ENCODE results near the gene NXPH1. TPM values are rescaled to one million over a fixed set of nuclear protein-coding genes. Genes with fewer than 3 reads are reported as not detected.
"Not testable (repeated sequence)": the region's sequence is repeated elsewhere in the genome, so short reads cannot be mapped to it uniquely, and the experiment has no call there.

NXPH1 gene
- total RNA-seq, 8 experiments from 2014 or later, result 0.15 to 3.5 (median 1.4) TPM; not detected in 1

GRCh38 chr7:8719102-8719501 lies 285.7 kb downstream of the NXPH1 start:
- ATAC-seq (replicated peaks in 6 of 8), result no peak
- H3K27ac ChIP-seq, result no peak overlapping the region
- 0 to 100% (median 80%) methylated on average over 1 of the region's 1 CpG; no CpG with 5 or more reads in 3 of the 10 experiments for WGBS, 10 experiments
- H3K4me3 ChIP-seq, result no peak overlapping the region
- in situ Hi-C loops (cut with MboI; ENCODE audit: low pct_unique_long_range_greater_than_20kb in 2 of 9, low sequenced_read_pairs in 9 of 9, unreplicated experiment in 9 of 9), result loop anchor here in 1 of 9 experiments (25.0 kb wide), 1 partner anchor 257 kb away; no protein-coding TSS in a partner anchor
- H3K4me1 ChIP-seq (replicated peaks in 1 of 2), result no peaks in the 10 kb centered on the region

GRCh38 chr7:8724080-8724718 lies 290.8 kb downstream of the NXPH1 start:
- in situ Hi-C loops (cut with MboI; ENCODE audit: low pct_unique_long_range_greater_than_20kb in 2 of 9, low sequenced_read_pairs in 9 of 9, unreplicated experiment in 9 of 9), result loop anchor here in 1 of 9 experiments (25.0 kb wide), 1 partner anchor 262 kb away; no protein-coding TSS in a partner anchor
- H3K27ac ChIP-seq, result no peak overlapping the region
- no peak overlapping the region for H3K4me3 ChIP-seq
- 0 to 91% (median 8%) methylated on average over 1 to 4 of the region's 4 CpGs for WGBS, 10 experiments
- H3K4me1 ChIP-seq (replicated peaks in 1 of 2), result no peaks in the 10 kb centered on the region
- peak; percentile 30 to 86 (median 55) for ATAC-seq (replicated peaks in 6 of 8)

- H3K27ac ChIP-seq; H3K4me1 ChIP-seq (replicated peaks in 1 of 2); in situ Hi-C loops (cut with MboI; ENCODE audit: low pct_unique_long_range_greater_than_20kb in 2 of 9, low sequenced_read_pairs in 9 of 9, unreplicated experiment in 9 of 9); H3K4me3 ChIP-seq; ATAC-seq (replicated peaks in 6 of 8): not testable (repeated sequence)
- no CpG with 5 or more reads among the region's 14 CpGs for WGBS, 10 experiments
Observed at GRCh38 chr7:8731756-8732155, 298.3 kb downstream of the NXPH1 start.

- WGBS, 10 experiments, result 0 to 100% (median 25%) methylated on average over 1 of the region's 1 CpG; no CpG with 5 or more reads in 3 of the 10 experiments
- in situ Hi-C loops (cut with MboI; ENCODE audit: low pct_unique_long_range_greater_than_20kb in 2 of 9, low sequenced_read_pairs in 9 of 9, unreplicated experiment in 9 of 9), result no loop called here
- Histone ChIP-seq H3K27ac (no peak overlapping the region), H3K4me1 (replicated peaks in 1 of 2) (peaks cover 6 to 7% of the 10 kb centered on the region in 2 donors), H3K4me3 (no peak overlapping the region)
- peak in 5 of 8 experiments; percentile 79 to 97 (median 86) for ATAC-seq (replicated peaks in 6 of 8)
Observed at GRCh38 chr7:8739837-8740236, 306.4 kb downstream of the NXPH1 start.

GRCh38 chr7:8742837-8743236 lies 309.4 kb downstream of the NXPH1 start:
- 0 to 100% (median 87%) methylated on average over 2 of the region's 2 CpGs; no CpG with 5 or more reads in 2 of the 10 experiments for WGBS, 10 experiments
- ATAC-seq (replicated peaks in 6 of 8), result no peak
- H3K4me3 ChIP-seq, result no peak overlapping the region
- no peak overlapping the region for H3K27ac ChIP-seq
- peaks cover 6 to 7% of the 10 kb centered on the region in 2 donors for H3K4me1 ChIP-seq (replicated peaks in 1 of 2)
- in situ Hi-C loops (cut with MboI; ENCODE audit: low pct_unique_long_range_greater_than_20kb in 2 of 9, low sequenced_read_pairs in 9 of 9, unreplicated experiment in 9 of 9), result no loop called here

GRCh38 chr7:8747338-8747737 lies 313.9 kb downstream of the NXPH1 start:
- ATAC-seq (replicated peaks in 6 of 8), result no peak
- Histone ChIP-seq H3K27ac (no peak overlapping the region), H3K4me3 (no peak overlapping the region), H3K4me1 (replicated peaks in 1 of 2) (no peaks in the 10 kb centered on the region)
- in situ Hi-C loops (cut with MboI; ENCODE audit: low pct_unique_long_range_greater_than_20kb in 2 of 9, low sequenced_read_pairs in 9 of 9, unreplicated experiment in 9 of 9), result no loop called here
- 0 to 100% (median 50%) methylated on average over 1 of the region's 1 CpG; no CpG with 5 or more reads in 3 of the 10 experiments for WGBS, 10 experiments

GRCh38 chr7:8751557-8752231 lies 318.3 kb downstream of the NXPH1 start:
- no peak overlapping the region for H3K4me3 ChIP-seq
- in situ Hi-C loops (cut with MboI; ENCODE audit: low pct_unique_long_range_greater_than_20kb in 2 of 9, low sequenced_read_pairs in 9 of 9, unreplicated experiment in 9 of 9), result no loop called here
- WGBS, 10 experiments, result 0 to 100% (median 57%) methylated on average over 1 to 4 of the region's 4 CpGs
- peak in 1 of 8 experiments; percentile 63 for ATAC-seq (replicated peaks in 6 of 8)
- H3K27ac ChIP-seq, result no peak overlapping the region
- H3K4me1 ChIP-seq (replicated peaks in 1 of 2), result no peaks in the 10 kb centered on the region

- Histone ChIP-seq H3K4me3 (no peak overlapping the region), H3K4me1 (replicated peaks in 1 of 2) (no peaks in the 10 kb centered on the region), H3K27ac (no peak overlapping the region)
- WGBS, 10 experiments, result 0 to 100% (median 89%) methylated on average over 1 to 3 of the region's 3 CpGs
- ATAC-seq (replicated peaks in 6 of 8), result no peak
- in situ Hi-C loops (cut with MboI; ENCODE audit: low pct_unique_long_range_greater_than_20kb in 2 of 9, low sequenced_read_pairs in 9 of 9, unreplicated experiment in 9 of 9), result no loop called here
Observed at GRCh38 chr7:8753355-8753754, 319.9 kb downstream of the NXPH1 start.

- no peak overlapping the region for H3K27ac ChIP-seq
- H3K4me3 ChIP-seq, result no peak overlapping the region
- H3K4me1 ChIP-seq (replicated peaks in 1 of 2), result no peaks in the 10 kb centered on the region
- no peak for ATAC-seq (replicated peaks in 6 of 8)
- in situ Hi-C loops (cut with MboI; ENCODE audit: low pct_unique_long_range_greater_than_20kb in 2 of 9, low sequenced_read_pairs in 9 of 9, unreplicated experiment in 9 of 9), result no loop called here
- 0 to 85% (median 59%) methylated on average over 1 of the region's 1 CpG for WGBS, 10 experiments
Observed at GRCh38 chr7:8761731-8762130, 328.3 kb downstream of the NXPH1 start.

GRCh38 chr7:8762803-8763202 lies 329.4 kb downstream of the NXPH1 start:
- in situ Hi-C loops (cut with MboI; ENCODE audit: low pct_unique_long_range_greater_than_20kb in 2 of 9, low sequenced_read_pairs in 9 of 9, unreplicated experiment in 9 of 9), result no loop called here
- ATAC-seq (replicated peaks in 6 of 8), result no peak
- no peaks in the 10 kb centered on the region for H3K4me1 ChIP-seq (replicated peaks in 1 of 2)
- H3K27ac ChIP-seq, result no peak overlapping the region
- WGBS, 10 experiments, result 0 to 85% (median 73%) methylated on average over 1 to 8 of the region's 9 CpGs
- no peak overlapping the region for H3K4me3 ChIP-seq

- Histone ChIP-seq H3K27ac (no peak overlapping the region), H3K4me1 (replicated peaks in 1 of 2) (no peaks in the 10 kb centered on the region), H3K4me3 (no peak overlapping the region)
- in situ Hi-C loops (cut with MboI; ENCODE audit: low pct_unique_long_range_greater_than_20kb in 2 of 9, low sequenced_read_pairs in 9 of 9, unreplicated experiment in 9 of 9), result no loop called here
- 0 to 100% (median 72%) methylated on average over 1 to 3 of the region's 3 CpGs; no CpG with 5 or more reads in 1 of the 10 experiments for WGBS, 10 experiments
- no peak for ATAC-seq (replicated peaks in 6 of 8)
Observed at GRCh38 chr7:8765374-8765773, 332.0 kb downstream of the NXPH1 start.

GRCh38 chr7:8773518-8773917 lies 340.1 kb downstream of the NXPH1 start:
- H3K4me1 ChIP-seq (replicated peaks in 1 of 2), result no peaks in the 10 kb centered on the region
- in situ Hi-C loops (cut with MboI; ENCODE audit: low pct_unique_long_range_greater_than_20kb in 2 of 9, low sequenced_read_pairs in 9 of 9, unreplicated experiment in 9 of 9), result no loop called here
- no peak overlapping the region for H3K27ac ChIP-seq
- H3K4me3 ChIP-seq, result no peak overlapping the region
- no peak for ATAC-seq (replicated peaks in 6 of 8)

- H3K27ac ChIP-seq, result no peak overlapping the region
- H3K4me1 ChIP-seq (replicated peaks in 1 of 2), result no peaks in the 10 kb centered on the region
- WGBS, 10 experiments, result 0 to 90% (median 73%) methylated on average over 1 to 2 of the region's 2 CpGs; no CpG with 5 or more reads in 2 of the 10 experiments
- no peak for ATAC-seq (replicated peaks in 6 of 8)
- in situ Hi-C loops (cut with MboI; ENCODE audit: low pct_unique_long_range_greater_than_20kb in 2 of 9, low sequenced_read_pairs in 9 of 9, unreplicated experiment in 9 of 9), result no loop called here
- no peak overlapping the region for H3K4me3 ChIP-seq
Observed at GRCh38 chr7:8778459-8778858, 345.1 kb downstream of the NXPH1 start.

- ATAC-seq (replicated peaks in 6 of 8), result no peak
- no peak overlapping the region for H3K27ac ChIP-seq
- in situ Hi-C loops (cut with MboI; ENCODE audit: low pct_unique_long_range_greater_than_20kb in 2 of 9, low sequenced_read_pairs in 9 of 9, unreplicated experiment in 9 of 9), result no loop called here
- no peak overlapping the region for H3K4me3 ChIP-seq
- no peaks in the 10 kb centered on the region for H3K4me1 ChIP-seq (replicated peaks in 1 of 2)
Observed at GRCh38 chr7:8781166-8781565, 347.8 kb downstream of the NXPH1 start.
